Tibial artery (tissue), 4 donors: ENCODE measurements around the gene HOGA1.

Source experiments
- DNase-seq, 2 donors: peaks; one replicate each; pipeline ENCODE4 v3.0.0-alpha.2; 2019
- H3K27ac ChIP-seq, 2 donors: fragments of 200-600 bp; sonication (generic) in 1 of 2; 1 replicate in 1 of 2; 2 replicates in 1 of 2; pipeline ENCODE4 v1.5.1; 2018 to 2019; ENCODE audit warnings: mild to moderate bottlenecking in 1 of 2
- H3K27me3 ChIP-seq, 2 donors: fragments of 200-600 bp; sonication (generic) in 1 of 2; one replicate each; pipeline versions ENCODE4 v1.5.1 to v1.6.0; 2016 to 2019
- H3K36me3 ChIP-seq, 3 donors: fragments of 200-600 bp; sonication (generic) in 2 of 3; one replicate each; pipeline ENCODE4 v1.5.1; 2016 to 2019; ENCODE audit warnings: mild to moderate bottlenecking in 2 of 3
- H3K4me1 ChIP-seq, 4 donors: fragments of 200-600 bp; sonication (generic) in 2 of 4; 1 replicate in 3 of 4; 2 replicates in 1 of 4; pipeline ENCODE4 v1.5.1; 2016 to 2019
- H3K4me3 ChIP-seq, 2 donors: fragments of 200-600 bp; sonication (generic) in 1 of 2; 1 replicate in 1 of 2; 2 replicates in 1 of 2; pipeline ENCODE4 v1.5.1; 2018 to 2019; ENCODE audit warnings: mild to moderate bottlenecking in 2 of 2
- H3K9me3 ChIP-seq, 3 donors: fragments of 200-600 bp; sonication (generic) in 1 of 3; one replicate each; pipeline ENCODE4 v1.5.1; 2016 to 2019
- CTCF ChIP-seq, 2 experiments: fragments of 200-600 bp in 1 of 2; fragments of 450-650 bp in 1 of 2; IDR thresholded peaks; one replicate each; pipeline ENCODE4 v1.5.1; 2017 to 2019; ENCODE audit warnings: antibody characterized with exemption in 2 of 2, mild to moderate bottlenecking in 1 of 2, moderate library complexity in 1 of 2
- intact Hi-C: fragments of 100-400 bp; cut with DNase I; formaldehyde crosslinking; loops from one replicate; pipeline ENCODE4 v1.15.0; 2023; ENCODE audit warnings: low total_unique reads

Gene HOGA1

GRCh38 chr10:97546456-97547270 lies 37.5 kb upstream of the HOGA1 start:
- H3K27me3 ChIP-seq: no peaks in the 10 kb centered on the region
- H3K9me3 ChIP-seq: no peaks in the 10 kb centered on the region
- no peaks in the 10 kb centered on the region for H3K36me3 ChIP-seq
- H3K4me3 ChIP-seq: no peak overlapping the region
- DNase-seq: no peak
- TF ChIP-seq CTCF (IDR thresholded peaks at IDR 0.05): no peak
- H3K27ac ChIP-seq: no peak overlapping the region
- H3K4me1 ChIP-seq: peaks cover 4 to 49% (median 29%) of the 10 kb centered on the region in 4 donors
- intact Hi-C loops: no loop called here

- intact Hi-C loops: no loop called here
- no peaks in the 10 kb centered on the region for H3K27me3 ChIP-seq
- no peak overlapping the region for H3K27ac ChIP-seq
- H3K4me1 ChIP-seq: peaks cover 4 to 44% (median 25%) of the 10 kb centered on the region in 4 donors
- DNase-seq: no peak
- H3K36me3 ChIP-seq: no peaks in the 10 kb centered on the region
- no peak for TF ChIP-seq CTCF (IDR thresholded peaks at IDR 0.05)
- H3K4me3 ChIP-seq: no peak overlapping the region
- H3K9me3 ChIP-seq: no peaks in the 10 kb centered on the region
Measured at GRCh38 chr10:97547271-97547600, 37.0 kb upstream of the HOGA1 start.

- no peak for TF ChIP-seq CTCF (IDR thresholded peaks at IDR 0.05)
- H3K27me3 ChIP-seq: no peaks in the 10 kb centered on the region
- no peak overlapping the region for H3K27ac ChIP-seq
- no peaks in the 10 kb centered on the region for H3K9me3 ChIP-seq
- no peak for DNase-seq
- intact Hi-C loops: no loop called here
- peaks cover 4 to 37% (median 18%) of the 10 kb centered on the region in 4 donors for H3K4me1 ChIP-seq
- no peaks in the 10 kb centered on the region for H3K36me3 ChIP-seq
- H3K4me3 ChIP-seq: no peak overlapping the region
Measured at GRCh38 chr10:97547962-97548361, 36.2 kb upstream of the HOGA1 start.

- DNase-seq: no peak
- H3K36me3 ChIP-seq: no peaks in the 10 kb centered on the region
- no peak overlapping the region for H3K4me3 ChIP-seq
- intact Hi-C loops: no loop called here
- H3K27ac ChIP-seq: peak overlapping the region in 1 of 2 donors; percentile 33
- no peaks in the 10 kb centered on the region for H3K27me3 ChIP-seq
- H3K9me3 ChIP-seq: no peaks in the 10 kb centered on the region
- H3K4me1 ChIP-seq: peaks cover 0 to 34% (median 8%) of the 10 kb centered on the region in 4 donors
- TF ChIP-seq CTCF (IDR thresholded peaks at IDR 0.05): no peak
Measured at GRCh38 chr10:97548828-97549455, 35.2 kb upstream of the HOGA1 start.

GRCh38 chr10:97549587-97550322 lies 34.4 kb upstream of the HOGA1 start:
- Histone ChIP-seq H3K27me3 (no peaks in the 10 kb centered on the region), H3K4me3 (no peak overlapping the region), H3K36me3 (no peaks in the 10 kb centered on the region), H3K27ac (peak overlapping the region; percentile 33 to 54), H3K9me3 (no peaks in the 10 kb centered on the region), H3K4me1 (peaks cover 0 to 33% (median 7%) of the 10 kb centered on the region in 4 donors)
- intact Hi-C loops: loop anchor here (5.0 kb wide), 2 partner anchors 47 to 87 kb away; no protein-coding TSS in a partner anchor
- no peak for TF ChIP-seq CTCF (IDR thresholded peaks at IDR 0.05)
- no peak for DNase-seq
